Glutamatergic neuron (in vitro differentiated cells): ENCODE results near the gene ARID4A. TPM values are rescaled to one million over a fixed set of nuclear protein-coding genes. Genes with fewer than 3 reads are reported as not detected.

Source experiments
- DNase-seq: peaks from one replicate; pipeline ENCODE4 v3.0.0; 2022
- H3K27ac Mint-ChIP-seq: one replicate; pipeline ENCODE4 v1.8.0; 2020; ENCODE audit warnings: mild to moderate bottlenecking, mixed read lengths, inconsistent platforms; ENCODE audit not compliant: unreplicated experiment
- H3K27me3 Mint-ChIP-seq: one replicate; pipeline ENCODE4 v1.8.0; 2020; ENCODE audit warnings: mild to moderate bottlenecking, moderate library complexity, mixed read lengths, inconsistent platforms; ENCODE audit not compliant: unreplicated experiment
- H3K36me3 Mint-ChIP-seq: one replicate; pipeline ENCODE4 v1.8.0; 2020; ENCODE audit warnings: mild to moderate bottlenecking, mixed read lengths, inconsistent platforms; ENCODE audit not compliant: unreplicated experiment
- H3K4me1 Mint-ChIP-seq: one replicate; pipeline ENCODE4 v1.8.0; 2020; ENCODE audit warnings: mild to moderate bottlenecking, low read depth, mixed read lengths, inconsistent platforms; ENCODE audit not compliant: unreplicated experiment
- H3K4me3 Mint-ChIP-seq: one replicate; pipeline ENCODE4 v1.8.0; 2020; ENCODE audit warnings: mild to moderate bottlenecking, mixed read lengths, inconsistent platforms; ENCODE audit not compliant: unreplicated experiment
- H3K9me3 Mint-ChIP-seq: one replicate; pipeline ENCODE4 v1.8.0; 2020; ENCODE audit warnings: mild to moderate bottlenecking, moderate library complexity, mixed read lengths, inconsistent platforms; ENCODE audit not compliant: unreplicated experiment
- total RNA-seq: library from RNA; stranded (reverse); fragmentation: NEBNext Ultra II Directional; extraction: Animal tissue kit (Norgen Biotek cat#: 25700); gene quantifications from one replicate; pipeline ENCODE4 v1.2.1, GENCODE V29; 2021; ENCODE audit not compliant: unreplicated experiment
- TF ChIP-seq, protein P1 (sequence below): fragments of 200-600 bp; sonication (generic); IDR thresholded peaks from one replicate; pipeline ENCODE4 v1.5.0; 2021; ENCODE audit not compliant: partially characterized antibody, unreplicated experiment

The ARID4A gene
- total RNA-seq, 1 donor from 2014 or later: 22.4 TPM

- H3K36me3 Mint-ChIP-seq: no peaks in the 10 kb centered on the region
- H3K4me1 Mint-ChIP-seq: peaks cover 3% of the 10 kb centered on the region
- H3K4me3 Mint-ChIP-seq: no peak overlapping the region
- DNase-seq: no peak
- TF ChIP-seq, protein P1, sequence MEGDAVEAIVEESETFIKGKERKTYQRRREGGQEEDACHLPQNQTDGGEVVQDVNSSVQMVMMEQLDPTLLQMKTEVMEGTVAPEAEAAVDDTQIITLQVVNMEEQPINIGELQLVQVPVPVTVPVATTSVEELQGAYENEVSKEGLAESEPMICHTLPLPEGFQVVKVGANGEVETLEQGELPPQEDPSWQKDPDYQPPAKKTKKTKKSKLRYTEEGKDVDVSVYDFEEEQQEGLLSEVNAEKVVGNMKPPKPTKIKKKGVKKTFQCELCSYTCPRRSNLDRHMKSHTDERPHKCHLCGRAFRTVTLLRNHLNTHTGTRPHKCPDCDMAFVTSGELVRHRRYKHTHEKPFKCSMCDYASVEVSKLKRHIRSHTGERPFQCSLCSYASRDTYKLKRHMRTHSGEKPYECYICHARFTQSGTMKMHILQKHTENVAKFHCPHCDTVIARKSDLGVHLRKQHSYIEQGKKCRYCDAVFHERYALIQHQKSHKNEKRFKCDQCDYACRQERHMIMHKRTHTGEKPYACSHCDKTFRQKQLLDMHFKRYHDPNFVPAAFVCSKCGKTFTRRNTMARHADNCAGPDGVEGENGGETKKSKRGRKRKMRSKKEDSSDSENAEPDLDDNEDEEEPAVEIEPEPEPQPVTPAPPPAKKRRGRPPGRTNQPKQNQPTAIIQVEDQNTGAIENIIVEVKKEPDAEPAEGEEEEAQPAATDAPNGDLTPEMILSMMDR: no peak
- H3K27ac Mint-ChIP-seq: no peak overlapping the region
- H3K9me3 Mint-ChIP-seq: peaks cover 10% of the 10 kb centered on the region
- peaks cover 4% of the 10 kb centered on the region for H3K27me3 Mint-ChIP-seq
Measured at GRCh38 chr14:58301416-58301815, 3.1 kb downstream of the ARID4A start.

- no peak for DNase-seq
- Mint-ChIP-seq H3K4me1 (no peaks in the 10 kb centered on the region), H3K9me3 (peaks cover 1% of the 10 kb centered on the region), H3K27ac (peak overlapping the region; percentile 9), H3K27me3 (no peaks in the 10 kb centered on the region), H3K4me3 (no peak overlapping the region), H3K36me3 (no peaks in the 10 kb centered on the region)
- TF ChIP-seq, protein P1: no peak
Measured at GRCh38 chr14:58305730-58306129, 7.4 kb downstream of the ARID4A start.

DNA sequence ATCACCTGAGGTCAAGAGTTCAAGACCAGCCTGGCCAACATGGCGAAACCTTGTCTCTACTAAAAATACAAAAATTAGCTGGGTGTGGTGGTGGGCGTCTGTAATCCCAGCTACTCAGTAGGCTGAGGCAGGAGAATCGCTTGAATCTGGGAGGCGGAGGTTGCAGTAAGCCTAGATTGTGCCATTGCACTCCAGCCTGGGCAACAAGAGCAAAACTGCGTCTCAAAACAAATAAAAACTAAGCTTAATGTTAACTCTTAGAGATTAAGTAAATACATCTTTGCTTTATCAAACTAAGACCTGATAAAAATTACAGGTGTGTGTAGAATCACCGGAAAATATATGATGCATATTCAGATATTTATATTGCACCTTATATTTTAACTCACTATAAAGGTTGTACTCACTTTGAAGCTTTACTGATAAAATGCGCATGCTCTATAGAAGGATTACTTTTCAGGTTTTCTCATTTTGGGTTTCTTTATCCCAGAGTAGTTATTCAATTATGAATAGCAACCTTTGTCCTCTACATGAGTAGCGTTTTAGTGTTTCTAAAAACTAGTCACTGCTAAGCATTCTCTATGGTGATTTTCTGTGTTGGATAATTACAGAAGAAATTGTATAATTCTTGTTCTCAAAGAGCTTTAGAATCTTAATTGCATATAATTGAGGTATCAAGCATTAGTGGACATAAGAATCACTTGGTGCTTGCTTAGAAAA, 9.4 kb downstream of the ARID4A start:
- Mint-ChIP-seq H3K27me3 (no peaks in the 10 kb centered on the region), H3K4me1 (no peaks in the 10 kb centered on the region), H3K36me3 (no peaks in the 10 kb centered on the region), H3K9me3 (no peaks in the 10 kb centered on the region), H3K27ac (no peak overlapping the region), H3K4me3 (no peak overlapping the region)
- TF ChIP-seq, protein P1: no peak
- no peak for DNase-seq

DNA sequence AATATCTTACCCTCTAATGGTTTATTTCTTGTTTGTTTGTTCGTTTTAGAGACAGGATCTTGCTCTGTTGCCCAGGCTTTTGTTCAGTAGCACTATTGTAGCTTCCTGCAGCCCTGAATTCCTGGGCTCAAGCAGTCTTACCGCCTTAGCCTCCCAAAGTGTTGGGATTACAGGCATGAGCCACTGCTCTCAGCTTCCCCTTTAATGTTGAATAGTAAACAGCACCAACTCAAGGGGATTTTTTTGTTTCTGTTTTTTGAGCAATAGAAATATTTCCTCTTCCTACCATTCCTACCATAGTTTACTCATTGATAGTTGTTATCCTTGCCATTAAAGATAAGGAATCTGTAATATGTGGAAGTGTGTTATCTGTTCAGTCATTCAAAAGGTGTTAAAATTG, 10.7 kb downstream of the ARID4A start:
- H3K9me3 Mint-ChIP-seq: no peaks in the 10 kb centered on the region
- H3K27ac Mint-ChIP-seq: no peak overlapping the region
- no peak overlapping the region for H3K4me3 Mint-ChIP-seq
- no peak for DNase-seq
- TF ChIP-seq, protein P1: no peak
- H3K36me3 Mint-ChIP-seq: no peaks in the 10 kb centered on the region
- no peaks in the 10 kb centered on the region for H3K4me1 Mint-ChIP-seq
- H3K27me3 Mint-ChIP-seq: no peaks in the 10 kb centered on the region

DNA sequence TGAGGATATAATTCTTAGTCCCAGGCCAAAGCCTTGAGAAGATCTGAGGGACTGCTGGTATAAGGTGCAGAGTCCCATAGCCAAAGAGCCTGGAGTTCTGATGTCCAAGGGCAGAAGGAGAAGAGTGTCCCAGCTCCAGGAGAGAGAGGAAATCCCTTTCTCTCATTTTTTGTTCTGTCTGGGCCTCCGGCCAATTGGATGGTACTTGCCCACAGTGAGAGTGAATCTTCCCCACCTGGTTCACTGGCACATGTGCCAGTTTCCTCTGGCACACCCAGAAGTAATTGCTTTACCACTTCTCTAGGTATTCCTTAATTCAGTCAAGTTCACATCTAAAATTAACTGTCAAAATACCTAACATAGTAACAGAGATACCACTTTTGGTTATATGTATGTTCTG, 15.3 kb downstream of the ARID4A start:
- no peak for DNase-seq
- Mint-ChIP-seq H3K4me1 (no peaks in the 10 kb centered on the region), H3K36me3 (no peaks in the 10 kb centered on the region), H3K4me3 (no peak overlapping the region), H3K9me3 (no peaks in the 10 kb centered on the region), H3K27ac (no peak overlapping the region), H3K27me3 (no peaks in the 10 kb centered on the region)
- TF ChIP-seq, protein P1: no peak
